GM19328 (cell line): ENCODE results near the gene TENT5A.

Experiments
- ATAC-seq: cut with Tn5 transposase; IDR thresholded peaks from one replicate; pipeline ENCODE4 v1.9.1; 2021; ENCODE audit warnings: mild to moderate bottlenecking, moderate library complexity; ENCODE audit not compliant: unreplicated experiment

Gene TENT5A

DNA sequence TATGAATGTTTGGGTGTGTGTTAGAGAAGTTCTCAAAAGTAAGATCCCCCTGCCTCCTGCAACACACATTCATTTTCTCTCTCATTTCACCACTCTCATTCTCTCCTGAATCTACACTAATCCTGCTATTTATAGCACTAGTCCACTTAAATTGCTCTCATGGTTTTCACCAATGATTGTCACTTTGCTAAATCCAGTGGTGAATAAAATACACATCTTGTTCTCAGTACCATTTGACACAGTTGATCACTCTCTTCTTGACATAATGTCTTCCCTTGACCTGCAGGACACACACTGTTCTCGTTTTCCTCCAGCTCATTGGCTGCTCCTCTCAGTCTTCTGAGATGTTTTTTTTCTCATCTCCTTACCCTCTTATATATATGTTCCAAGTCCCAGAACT is 32.1 kb downstream of the TENT5A start:
- no peak for ATAC-seq

DNA sequence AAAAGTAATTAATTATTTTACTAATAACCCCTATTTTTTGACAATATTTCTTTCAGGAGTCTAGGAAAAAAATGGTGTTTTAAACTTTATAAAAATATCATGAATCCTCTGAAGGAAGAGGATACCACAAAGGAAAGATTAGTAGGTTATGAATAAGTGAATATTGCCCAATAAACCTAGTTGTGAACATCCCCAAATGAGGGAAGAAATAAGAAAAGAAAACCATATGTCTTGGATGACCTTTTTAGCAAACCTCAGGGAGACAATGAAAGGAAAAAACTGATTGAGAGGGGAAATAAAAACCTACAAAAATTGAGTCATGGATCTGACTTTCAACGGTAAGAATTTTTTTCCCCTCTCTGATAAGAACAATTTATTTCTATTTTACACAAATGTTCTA is 34.4 kb downstream of the TENT5A start:
- ATAC-seq, result no peak

DNA sequence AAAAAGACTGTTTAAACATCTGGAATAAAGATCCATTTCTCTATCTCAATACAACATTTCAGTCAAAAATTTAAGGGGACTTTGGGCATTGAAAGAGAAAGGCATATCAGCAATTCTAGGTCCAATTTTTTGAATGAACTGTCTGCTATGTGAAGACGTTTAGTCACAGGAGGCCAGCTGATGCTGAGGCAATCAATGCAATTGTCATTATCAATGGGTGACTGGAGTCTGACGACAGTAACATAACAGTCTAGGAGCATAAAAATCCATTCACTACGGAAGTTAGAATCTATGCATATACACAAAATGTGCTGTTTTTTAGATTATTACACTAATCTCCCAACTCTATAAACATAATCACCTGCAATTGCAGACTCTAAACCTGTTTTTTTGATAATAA is 37.8 kb downstream of the TENT5A start:
- ATAC-seq, result no peak

DNA sequence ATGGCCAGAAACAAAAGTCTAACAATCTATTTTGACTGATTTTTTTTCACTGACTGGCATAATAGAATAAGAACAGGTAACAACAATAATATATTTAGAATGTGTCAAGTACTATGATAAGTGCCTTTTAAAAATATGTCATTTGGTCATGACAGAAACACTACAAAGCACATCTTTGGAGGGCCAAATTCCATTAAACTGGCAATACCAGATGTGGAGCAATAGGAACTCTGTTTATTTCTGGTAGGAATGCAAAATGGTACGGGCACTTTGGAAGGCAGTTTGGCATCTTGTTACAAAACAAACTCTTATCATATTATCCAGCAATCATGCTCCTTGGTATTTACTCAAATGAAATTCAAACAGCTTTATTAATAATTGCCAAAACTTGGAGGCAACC is 39.3 kb downstream of the TENT5A start:
- no peak for ATAC-seq

DNA sequence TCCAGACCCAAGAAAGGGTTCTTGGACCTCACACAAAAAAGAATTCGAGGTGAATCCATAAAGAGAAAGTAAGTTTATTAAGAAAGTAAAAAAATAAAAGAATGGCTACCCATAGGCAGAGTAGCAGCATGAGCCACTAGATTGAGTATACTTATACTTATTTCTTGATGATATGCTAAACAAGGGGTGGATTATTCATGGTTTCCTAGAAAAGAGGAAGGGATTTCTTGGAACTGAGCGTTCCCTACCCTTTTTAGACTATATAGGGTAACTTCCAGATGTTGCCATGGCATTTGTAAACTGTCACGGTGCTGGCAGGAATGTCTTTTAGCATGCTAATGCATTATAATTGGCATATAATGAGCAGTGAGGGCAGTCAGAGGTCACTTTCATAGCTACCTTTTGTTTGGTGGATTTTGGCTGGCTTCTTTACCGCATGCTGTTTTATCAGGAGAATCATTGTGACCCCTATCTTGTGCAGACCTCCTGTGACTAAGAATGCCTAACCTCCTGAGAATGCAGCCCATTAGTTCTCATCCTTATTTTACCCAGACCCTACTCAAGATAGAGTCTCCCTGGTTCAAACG is 44.3 kb downstream of the TENT5A start:
- ATAC-seq, result no peak

DNA sequence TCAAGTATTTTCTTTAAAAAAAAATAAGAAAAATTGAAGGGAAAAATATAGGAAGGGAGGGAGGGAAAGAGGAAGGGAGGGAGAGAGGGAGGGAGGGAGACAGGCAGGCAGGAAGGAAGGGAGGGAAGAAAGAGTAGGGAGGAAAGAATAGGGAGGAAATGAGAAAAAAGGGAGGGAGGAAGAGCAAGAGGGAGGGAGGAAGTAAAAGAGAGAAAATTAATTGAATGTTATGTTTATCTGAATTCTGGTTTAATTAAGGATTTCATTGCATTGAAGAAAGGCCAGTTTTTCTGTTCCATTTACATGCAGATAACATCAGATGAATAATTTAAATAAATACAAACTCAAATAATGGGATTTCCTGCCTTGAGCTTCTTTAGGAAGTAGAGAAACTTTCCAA is 47.8 kb downstream of the TENT5A start:
- ATAC-seq, result no peak

DNA sequence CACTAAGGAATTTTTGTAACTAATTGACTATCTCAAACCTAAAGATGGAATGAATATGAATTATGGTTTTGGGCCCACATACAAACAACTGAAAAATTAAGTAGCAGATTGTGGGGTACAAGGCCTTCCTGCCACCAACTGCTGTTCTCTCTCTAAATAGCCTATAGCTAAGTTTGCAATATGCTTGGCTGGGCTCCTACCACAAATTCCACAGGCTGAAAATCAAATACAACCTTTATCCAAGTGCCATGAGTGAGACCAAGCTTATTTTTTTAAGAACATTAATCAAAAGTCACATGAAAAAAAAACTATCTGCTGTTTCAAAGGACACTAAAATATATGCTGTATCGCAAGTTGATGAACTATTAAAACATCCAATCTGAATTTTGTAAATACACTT is 52.1 kb downstream of the TENT5A start:
- ATAC-seq, result no peak

DNA sequence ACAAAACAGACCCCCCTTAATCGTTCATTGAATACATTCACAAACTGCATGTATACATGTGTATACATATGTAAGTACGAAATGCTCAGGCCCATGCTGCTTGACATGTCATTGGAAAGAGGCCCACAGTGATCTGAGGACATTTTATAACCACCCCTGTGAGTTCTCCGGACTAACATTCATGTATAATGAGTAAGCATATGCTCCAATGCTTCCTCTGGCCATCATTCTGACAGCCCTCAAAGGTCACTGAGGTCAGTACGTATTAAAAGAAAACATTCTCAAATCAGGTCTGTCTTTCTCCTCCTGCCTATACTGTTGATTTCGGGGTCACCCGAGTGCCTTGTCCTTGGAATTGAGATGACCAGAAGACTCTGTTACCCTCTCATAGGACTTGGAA is 54.9 kb downstream of the TENT5A start:
- ATAC-seq, result no peak

DNA sequence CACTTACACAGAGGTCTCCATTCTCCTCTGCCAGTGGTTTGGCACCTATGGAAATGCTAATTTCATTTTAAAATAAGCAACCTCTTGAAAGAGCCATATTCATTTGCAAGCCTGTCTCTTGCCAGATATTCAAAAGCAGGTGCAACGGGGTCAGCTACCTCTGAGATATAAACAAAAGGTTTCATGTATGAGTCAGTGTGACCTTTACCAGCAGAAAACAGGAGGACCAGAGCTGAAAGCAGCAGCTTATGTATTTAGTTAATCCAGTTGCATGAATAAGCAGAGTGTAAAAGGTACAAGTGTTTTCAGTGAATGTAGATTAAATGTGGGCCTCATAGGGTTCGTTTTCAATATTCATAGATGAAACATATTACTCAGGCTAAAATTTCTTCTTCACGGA is 56.0 kb downstream of the TENT5A start:
- no peak for ATAC-seq
